ENCODE measurements around the gene PMVK. TPM values are rescaled to one million over a fixed set of nuclear protein-coding genes. Genes with fewer than 3 reads are reported as not detected.

PMVK gene
- total RNA-seq, 1 experiment from 2014 or later = 42.2 TPM

DNA sequence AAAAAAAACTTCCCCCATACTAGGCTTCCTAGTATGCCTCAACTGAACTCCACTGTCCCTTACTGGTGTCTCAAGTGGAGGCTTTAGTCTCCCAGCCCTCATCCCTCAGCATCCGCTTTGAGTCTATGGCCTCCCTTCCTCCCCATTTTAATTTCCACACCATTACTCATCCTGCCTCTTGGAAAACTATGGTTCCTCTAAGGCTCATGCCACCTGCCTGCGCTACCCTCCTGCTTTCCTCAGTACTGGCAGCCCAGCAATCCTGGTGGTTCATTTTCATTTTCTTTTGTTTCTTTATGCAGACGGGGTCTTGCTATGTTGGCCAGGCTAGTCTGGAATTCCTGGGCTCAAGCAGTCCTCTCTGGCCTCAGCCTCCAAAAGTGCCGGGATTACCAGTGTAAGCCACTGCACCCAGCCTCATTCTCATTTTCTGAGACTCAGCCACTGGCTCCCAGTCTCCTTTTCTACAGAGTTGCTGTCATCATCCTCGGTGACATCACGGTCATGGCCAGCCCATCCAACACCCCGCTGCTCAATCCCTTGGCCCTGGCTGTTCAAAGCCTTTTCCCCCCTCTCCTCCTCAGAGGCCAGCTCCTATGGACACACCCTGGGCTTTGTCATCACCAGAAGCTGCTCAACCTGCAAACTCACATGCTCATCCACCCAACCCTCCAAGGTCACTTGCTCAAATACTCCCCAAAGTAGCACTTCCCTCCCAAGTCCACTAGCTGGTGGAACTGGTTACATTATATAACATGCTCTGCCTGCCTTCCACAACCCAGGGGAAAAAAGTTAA lies 2.3 kb upstream of the PMVK start:
- POLR2A ChIA-PET = no interaction called here

DNA sequence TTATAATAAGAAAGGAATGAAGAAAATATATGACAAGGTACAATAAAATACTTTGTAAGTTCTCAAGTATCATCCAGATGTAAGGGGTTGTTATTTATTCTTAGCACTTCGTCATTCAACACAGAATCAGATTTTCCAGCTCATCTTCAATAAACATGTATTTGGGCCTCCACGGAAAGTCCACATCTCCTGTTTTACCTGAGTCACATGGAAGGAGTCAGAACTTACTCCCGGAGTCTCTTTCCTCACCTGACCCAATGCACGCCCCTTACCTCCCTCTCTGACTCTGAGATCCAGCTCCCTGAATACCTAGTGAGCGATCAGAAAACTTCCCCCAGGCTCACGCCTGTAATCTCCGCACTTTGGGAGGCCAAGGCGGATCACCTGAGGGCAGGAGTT lies 1.5 kb upstream of the PMVK start:
- no peak for DNase-seq (ENCODE audit: low read depth, low spot score)
- TF ChIP-seq, protein P1, sequence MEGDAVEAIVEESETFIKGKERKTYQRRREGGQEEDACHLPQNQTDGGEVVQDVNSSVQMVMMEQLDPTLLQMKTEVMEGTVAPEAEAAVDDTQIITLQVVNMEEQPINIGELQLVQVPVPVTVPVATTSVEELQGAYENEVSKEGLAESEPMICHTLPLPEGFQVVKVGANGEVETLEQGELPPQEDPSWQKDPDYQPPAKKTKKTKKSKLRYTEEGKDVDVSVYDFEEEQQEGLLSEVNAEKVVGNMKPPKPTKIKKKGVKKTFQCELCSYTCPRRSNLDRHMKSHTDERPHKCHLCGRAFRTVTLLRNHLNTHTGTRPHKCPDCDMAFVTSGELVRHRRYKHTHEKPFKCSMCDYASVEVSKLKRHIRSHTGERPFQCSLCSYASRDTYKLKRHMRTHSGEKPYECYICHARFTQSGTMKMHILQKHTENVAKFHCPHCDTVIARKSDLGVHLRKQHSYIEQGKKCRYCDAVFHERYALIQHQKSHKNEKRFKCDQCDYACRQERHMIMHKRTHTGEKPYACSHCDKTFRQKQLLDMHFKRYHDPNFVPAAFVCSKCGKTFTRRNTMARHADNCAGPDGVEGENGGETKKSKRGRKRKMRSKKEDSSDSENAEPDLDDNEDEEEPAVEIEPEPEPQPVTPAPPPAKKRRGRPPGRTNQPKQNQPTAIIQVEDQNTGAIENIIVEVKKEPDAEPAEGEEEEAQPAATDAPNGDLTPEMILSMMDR (IDR thresholded peaks at IDR 0.05) = no peak
- no peak for TF ChIP-seq POLR2AphosphoS5 (IDR thresholded peaks at IDR 0.05; ENCODE audit: low read depth, low read length)
- no peak for TF ChIP-seq SIN3A (IDR thresholded peaks at IDR 0.05; ENCODE audit: borderline replicate concordance, insufficient read depth, low read depth, low read length)
- TF ChIP-seq, protein P2, sequence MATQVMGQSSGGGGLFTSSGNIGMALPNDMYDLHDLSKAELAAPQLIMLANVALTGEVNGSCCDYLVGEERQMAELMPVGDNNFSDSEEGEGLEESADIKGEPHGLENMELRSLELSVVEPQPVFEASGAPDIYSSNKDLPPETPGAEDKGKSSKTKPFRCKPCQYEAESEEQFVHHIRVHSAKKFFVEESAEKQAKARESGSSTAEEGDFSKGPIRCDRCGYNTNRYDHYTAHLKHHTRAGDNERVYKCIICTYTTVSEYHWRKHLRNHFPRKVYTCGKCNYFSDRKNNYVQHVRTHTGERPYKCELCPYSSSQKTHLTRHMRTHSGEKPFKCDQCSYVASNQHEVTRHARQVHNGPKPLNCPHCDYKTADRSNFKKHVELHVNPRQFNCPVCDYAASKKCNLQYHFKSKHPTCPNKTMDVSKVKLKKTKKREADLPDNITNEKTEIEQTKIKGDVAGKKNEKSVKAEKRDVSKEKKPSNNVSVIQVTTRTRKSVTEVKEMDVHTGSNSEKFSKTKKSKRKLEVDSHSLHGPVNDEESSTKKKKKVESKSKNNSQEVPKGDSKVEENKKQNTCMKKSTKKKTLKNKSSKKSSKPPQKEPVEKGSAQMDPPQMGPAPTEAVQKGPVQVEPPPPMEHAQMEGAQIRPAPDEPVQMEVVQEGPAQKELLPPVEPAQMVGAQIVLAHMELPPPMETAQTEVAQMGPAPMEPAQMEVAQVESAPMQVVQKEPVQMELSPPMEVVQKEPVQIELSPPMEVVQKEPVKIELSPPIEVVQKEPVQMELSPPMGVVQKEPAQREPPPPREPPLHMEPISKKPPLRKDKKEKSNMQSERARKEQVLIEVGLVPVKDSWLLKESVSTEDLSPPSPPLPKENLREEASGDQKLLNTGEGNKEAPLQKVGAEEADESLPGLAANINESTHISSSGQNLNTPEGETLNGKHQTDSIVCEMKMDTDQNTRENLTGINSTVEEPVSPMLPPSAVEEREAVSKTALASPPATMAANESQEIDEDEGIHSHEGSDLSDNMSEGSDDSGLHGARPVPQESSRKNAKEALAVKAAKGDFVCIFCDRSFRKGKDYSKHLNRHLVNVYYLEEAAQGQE (IDR thresholded peaks at IDR 0.05; ENCODE audit: insufficient read depth in 1 of 2, low read depth in 2 of 2, low read length in 1 of 2) = no peak
- no peak for TF ChIP-seq TCF7L2 (IDR thresholded peaks at IDR 0.05; ENCODE audit: low read depth, low read length)
- ChIA-PET CTCF (interaction anchor here (0.6 kb wide), 1 partner anchor 380 kb away, joined by 8 read pairs; the partner anchor contains the start of gene UBE2Q1), POLR2A (no interaction called here)
- Histone ChIP-seq H3K27ac (ENCODE audit: low read length) (peak overlapping the region; percentile 97), H3K36me3 (ENCODE audit: control insufficient read depth, insufficient read depth, low read length) (no peaks in the 10 kb centered on the region), H3K9me3 (ENCODE audit: control insufficient read depth, insufficient read depth, low read depth, low read length) (no peaks in the 10 kb centered on the region), H3K27me3 (ENCODE audit: control insufficient read depth, insufficient read depth, low read length) (no peaks in the 10 kb centered on the region), H3K4me1 (ENCODE audit: control insufficient read depth, insufficient read depth, low read length) (peaks cover 11% of the 10 kb centered on the region), H3K4me3 (ENCODE audit: low read depth in 2 of 2, low read length in 2 of 2) (peak overlapping the region; percentile 68 to 94)
- in situ Hi-C loops (cut with HindIII; ENCODE audit: low pct_unique_long_range_greater_than_20kb, low sequenced_read_pairs) (no loop called here), intact Hi-C loops (cut with micrococcal nuclease; ENCODE audit: unreplicated experiment) (loop anchor here (2.0 to 5.0 kb wide), 2 partner anchors 59 to 456 kb away; no protein-coding TSS in a partner anchor)
- BruUV-seq (replicated peaks) = no TSS peak
- no peak for ATAC-seq

More for the DNA sequence above, 2.3 kb upstream of the PMVK start:
- ATAC-seq (no peak), DNase-seq (ENCODE audit: low read depth, low spot score) (no peak)
- no peaks in the 10 kb centered on the region for H3K27me3 ChIP-seq (ENCODE audit: control insufficient read depth, insufficient read depth, low read length)
- intact Hi-C loops (cut with micrococcal nuclease; ENCODE audit: unreplicated experiment) = loop anchor here (5.0 kb wide), 1 partner anchor 457 kb away; no protein-coding TSS in a partner anchor
- H3K4me1 ChIP-seq (ENCODE audit: control insufficient read depth, insufficient read depth, low read length) = peaks cover 14% of the 10 kb centered on the region
- in situ Hi-C loops (cut with HindIII; ENCODE audit: low pct_unique_long_range_greater_than_20kb, low sequenced_read_pairs) = no loop called here
- no peak overlapping the region for H3K4me3 ChIP-seq (ENCODE audit: low read depth in 2 of 2, low read length in 2 of 2)
- CTCF ChIA-PET = no interaction called here
- no peaks in the 10 kb centered on the region for H3K9me3 ChIP-seq (ENCODE audit: control insufficient read depth, insufficient read depth, low read depth, low read length)
- TF ChIP-seq, protein P1 (IDR thresholded peaks at IDR 0.05) = no peak
- no peak for TF ChIP-seq POLR2AphosphoS5 (IDR thresholded peaks at IDR 0.05; ENCODE audit: low read depth, low read length)
- no peak for TF ChIP-seq SIN3A (IDR thresholded peaks at IDR 0.05; ENCODE audit: borderline replicate concordance, insufficient read depth, low read depth, low read length)
- TF ChIP-seq, protein P2 (IDR thresholded peaks at IDR 0.05; ENCODE audit: insufficient read depth in 1 of 2, low read depth in 2 of 2, low read length in 1 of 2) = no peak
- no peak for TF ChIP-seq TCF7L2 (IDR thresholded peaks at IDR 0.05; ENCODE audit: low read depth, low read length)
- BruUV-seq (replicated peaks) = no TSS peak
- no peaks in the 10 kb centered on the region for H3K36me3 ChIP-seq (ENCODE audit: control insufficient read depth, insufficient read depth, low read length)
- no peak overlapping the region for H3K27ac ChIP-seq (ENCODE audit: low read length)
